ENCODE measurements around the gene UTS2B.

Gene UTS2B, protein sequence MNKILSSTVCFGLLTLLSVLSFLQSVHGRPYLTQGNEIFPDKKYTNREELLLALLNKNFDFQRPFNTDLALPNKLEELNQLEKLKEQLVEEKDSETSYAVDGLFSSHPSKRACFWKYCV

DNA sequence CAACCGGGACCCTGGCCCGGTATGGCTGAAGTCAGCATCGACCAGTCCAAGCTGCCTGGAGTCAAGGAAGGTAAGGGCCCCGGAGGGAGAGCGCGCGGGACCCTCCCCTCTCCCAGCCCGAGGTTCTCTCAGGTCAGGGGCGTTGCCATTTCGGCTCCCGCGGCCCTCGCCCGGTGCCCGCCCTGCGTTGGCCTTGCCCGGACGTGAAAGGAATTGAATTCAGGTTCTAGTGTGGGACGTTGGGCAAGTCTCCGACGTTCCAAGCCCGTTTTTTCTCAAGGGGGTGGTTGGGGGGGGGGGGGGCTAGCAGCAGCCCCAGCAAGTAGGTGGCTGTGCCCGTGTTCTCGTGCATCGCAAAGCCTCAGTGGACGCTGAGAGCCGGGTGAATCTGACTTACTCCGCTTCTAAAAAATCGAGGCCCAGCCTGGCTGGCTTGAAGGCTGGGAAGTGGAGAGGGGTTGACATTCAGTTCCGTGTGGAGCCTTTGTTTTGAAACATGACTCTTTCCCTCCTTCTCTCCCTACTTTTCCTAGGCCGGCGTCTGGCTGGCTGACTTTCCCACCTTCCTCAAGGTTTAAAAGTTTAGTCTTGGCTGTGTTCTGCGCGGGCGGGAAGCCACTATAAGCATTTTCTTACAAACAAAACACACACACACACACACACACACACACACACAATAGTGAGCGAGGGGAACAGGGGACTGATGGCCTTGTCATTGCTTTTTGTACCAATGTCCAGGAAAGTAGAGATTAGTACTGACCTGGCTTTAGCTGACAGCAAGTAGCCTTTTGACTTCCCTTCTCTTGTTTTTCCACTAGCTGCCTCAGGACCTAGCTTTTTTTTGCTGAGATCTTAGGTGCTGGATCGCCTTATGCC lies at the start of gene UTS2B:
Gene UTS2B (minus strand): TSS at position 873 of the 876 bp plus-strand sequence. CDS start 48,337 bp downstream, outside the sequence.
- DNase-seq (ENCODE audit: low read depth), result no peak

DNA sequence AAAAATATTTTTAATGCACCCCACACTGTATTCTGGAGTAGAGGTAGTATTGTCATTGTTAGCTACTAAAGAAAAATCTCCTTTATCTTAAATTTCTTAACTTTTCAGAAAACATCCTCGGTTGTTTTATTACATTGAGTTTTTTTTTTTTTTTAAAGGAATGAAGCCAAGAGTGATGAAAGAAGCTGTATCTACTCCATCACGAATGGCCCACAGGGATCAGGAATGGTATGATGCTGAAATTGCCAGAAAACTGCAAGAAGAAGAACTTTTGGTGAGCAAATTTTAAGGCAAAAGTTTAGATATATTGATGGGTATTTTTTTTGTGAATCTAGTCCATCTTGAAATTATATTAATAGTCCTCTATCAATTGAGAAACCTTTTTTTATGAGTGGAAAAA lies 49.7 kb upstream of the UTS2B start:
- DNase-seq (ENCODE audit: low read depth), result no peak

DNA sequence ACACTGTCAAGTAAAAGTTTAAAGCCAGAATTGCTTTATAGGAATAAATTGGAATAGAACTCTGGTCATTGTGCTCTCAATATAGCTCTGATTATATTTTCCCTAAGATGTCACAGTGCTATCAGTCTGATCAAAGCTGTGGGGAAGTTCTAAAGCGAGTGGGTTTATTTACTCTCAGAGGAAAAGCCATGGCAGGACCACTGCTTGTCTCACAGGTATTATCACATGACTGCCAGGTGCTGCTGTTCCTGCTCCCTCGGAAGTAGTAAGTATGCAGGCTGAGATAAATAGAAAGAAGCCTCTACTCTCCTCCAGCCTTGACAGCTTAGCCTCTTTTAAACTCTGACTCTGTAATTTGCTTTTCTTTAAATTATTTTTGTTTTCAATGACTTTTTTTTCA lies 49.1 kb upstream of the UTS2B start:
- no peak for DNase-seq (ENCODE audit: low read depth)

DNA sequence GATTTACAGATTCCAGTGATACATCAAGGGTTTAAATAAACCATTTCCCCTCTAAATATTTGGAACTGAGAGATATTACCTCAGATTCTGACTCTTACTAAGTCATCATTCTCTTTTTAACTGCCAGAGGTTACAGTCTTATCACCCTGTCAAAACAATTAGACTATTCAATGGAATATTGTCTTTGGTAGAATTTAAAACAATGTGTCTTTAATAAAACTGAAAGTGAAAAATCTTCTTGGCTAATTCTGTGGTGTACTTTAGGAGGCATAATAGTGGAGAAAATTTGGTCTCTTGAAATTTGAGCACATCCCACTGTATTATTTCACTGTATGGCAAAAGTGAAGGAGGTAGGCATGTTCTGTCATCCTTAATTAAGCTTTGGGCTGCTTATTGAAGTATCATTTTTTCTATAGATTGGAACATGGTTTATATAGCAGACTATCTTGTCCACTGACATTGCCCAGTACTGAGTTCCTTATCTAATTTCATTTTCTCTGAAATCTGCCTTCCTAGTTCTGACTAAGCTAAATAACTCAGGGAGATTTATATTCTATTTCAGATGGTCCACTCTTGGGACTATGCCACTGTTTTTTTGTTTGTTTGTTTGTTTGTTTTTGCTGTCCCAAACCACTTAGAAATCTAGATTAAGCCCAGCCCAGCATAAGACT lies 48.0 kb upstream of the UTS2B start:
- no peak for DNase-seq (ENCODE audit: low read depth)

- DNase-seq (ENCODE audit: low read depth), result no peak
Observed at GRCh38 chr3:191376516-191377141, 46.3 kb upstream of the UTS2B start.

GRCh38 chr3:191373327-191373726 lies 43.0 kb upstream of the UTS2B start:
- no peak for DNase-seq (ENCODE audit: low read depth)

DNA sequence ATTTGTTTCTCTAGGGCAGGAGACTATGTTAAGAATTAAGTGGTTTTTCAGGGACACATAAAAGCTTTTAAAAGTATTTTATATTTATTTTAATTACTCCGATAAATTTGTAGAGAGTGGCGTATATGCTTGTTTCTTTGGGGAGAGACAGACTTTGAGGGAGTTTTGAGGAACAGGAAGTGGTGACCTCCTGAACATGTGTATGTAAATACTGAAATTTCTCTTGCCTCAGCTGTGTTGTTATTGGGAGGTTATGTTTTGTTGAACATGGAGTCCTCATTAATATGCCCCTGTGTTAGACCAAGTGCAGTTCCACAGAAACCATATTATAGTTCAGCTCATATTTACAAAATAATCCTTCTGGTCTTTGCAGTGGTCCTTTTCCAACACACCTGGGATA lies 41.8 kb upstream of the UTS2B start:
- no peak for DNase-seq (ENCODE audit: low read depth)

DNA sequence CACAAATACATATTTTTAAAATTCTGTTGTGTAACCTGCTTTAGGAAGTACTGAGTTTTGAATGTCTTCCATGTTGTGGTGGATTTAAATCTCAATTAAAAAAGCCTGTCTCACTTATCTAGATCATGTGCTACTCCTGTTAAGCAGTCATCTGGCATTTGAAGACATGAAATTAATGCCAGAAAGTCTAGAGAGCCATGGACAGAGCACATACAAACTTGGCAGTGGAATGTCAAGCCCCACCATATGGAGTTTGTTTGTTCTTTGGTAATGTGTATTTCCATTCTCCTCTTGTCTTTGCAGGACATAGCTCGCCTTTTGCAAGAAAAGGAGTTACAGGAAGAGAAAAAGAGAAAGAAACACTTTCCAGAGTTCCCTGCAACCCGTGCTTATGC lies 39.3 kb upstream of the UTS2B start:
- DNase-seq (ENCODE audit: low read depth), result no peak

DNA sequence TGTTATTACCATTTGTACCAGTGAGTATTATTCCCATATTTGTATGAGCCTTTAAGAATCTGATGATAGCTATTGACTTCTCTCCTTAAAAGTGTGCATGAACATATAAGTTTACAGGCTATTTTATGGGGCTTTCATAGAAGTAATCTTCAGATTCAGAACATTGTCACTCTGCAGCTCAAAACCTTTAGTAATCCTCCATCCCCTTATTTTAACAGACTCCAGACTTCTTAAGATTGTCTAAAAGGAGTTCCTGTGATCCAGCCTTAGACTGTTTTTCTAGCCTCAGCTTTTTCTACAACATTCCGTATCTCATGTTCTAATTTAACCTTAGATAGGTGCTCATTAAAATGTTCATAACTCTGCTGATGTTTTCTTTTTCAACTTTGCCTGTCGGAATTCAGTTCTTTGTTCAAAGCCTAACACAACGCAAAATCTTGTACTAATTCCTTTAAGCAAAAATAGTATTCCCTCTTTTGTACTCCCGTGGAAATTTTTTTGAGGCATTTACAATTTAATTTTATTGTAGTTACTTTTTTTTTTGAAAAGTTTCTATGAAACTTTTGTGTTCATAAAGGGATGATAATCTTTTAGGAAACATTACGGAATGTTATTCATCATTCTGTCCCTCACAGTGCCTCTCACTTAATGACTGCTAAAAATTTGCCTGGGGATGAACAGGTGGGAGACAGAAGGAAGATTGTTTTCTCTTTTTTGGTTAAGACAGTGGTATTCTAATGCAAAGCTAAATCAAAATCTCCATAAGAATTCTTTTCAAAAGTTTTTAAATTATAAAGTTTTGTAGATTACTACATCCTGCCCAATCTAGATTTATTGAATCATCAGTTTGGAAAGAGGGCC lies 38.7 kb upstream of the UTS2B start:
- DNase-seq (ENCODE audit: low read depth), result no peak

- DNase-seq (ENCODE audit: low read depth), result no peak
Observed at GRCh38 chr3:191366675-191367074, 36.3 kb upstream of the UTS2B start.

GRCh38 chr3:191363221-191363620 lies 32.9 kb upstream of the UTS2B start:
- no peak for DNase-seq (ENCODE audit: low read depth)

DNA sequence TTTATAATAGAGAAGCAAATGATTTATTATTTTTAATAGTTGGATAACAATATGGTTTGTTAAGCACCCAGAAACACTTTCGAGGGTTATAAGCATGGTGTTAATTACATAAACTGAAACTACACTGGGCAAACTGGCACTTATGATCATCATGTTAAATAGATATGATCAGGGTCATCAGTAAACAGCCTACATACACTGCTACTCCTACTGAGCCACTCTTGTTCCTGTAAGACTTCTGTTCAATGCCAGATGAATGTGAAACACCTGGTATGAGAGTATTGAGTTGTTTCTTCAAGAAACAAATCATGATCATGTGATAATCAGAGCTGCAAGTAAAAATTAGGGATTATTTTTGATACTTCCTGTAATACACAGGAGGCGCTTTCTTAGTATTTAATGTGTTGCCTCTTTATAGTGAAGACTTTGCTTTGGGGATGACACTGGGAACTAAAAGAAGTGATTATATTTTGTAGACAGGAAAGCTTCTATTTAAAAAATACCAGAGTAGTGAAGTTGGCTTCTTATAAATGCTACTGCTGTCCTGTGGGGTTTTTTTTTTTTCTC lies 32.3 kb upstream of the UTS2B start:
- DNase-seq (ENCODE audit: low read depth), result no peak

GRCh38 chr3:191362037-191362436 lies 31.7 kb upstream of the UTS2B start:
- DNase-seq (ENCODE audit: low read depth), result no peak

DNA sequence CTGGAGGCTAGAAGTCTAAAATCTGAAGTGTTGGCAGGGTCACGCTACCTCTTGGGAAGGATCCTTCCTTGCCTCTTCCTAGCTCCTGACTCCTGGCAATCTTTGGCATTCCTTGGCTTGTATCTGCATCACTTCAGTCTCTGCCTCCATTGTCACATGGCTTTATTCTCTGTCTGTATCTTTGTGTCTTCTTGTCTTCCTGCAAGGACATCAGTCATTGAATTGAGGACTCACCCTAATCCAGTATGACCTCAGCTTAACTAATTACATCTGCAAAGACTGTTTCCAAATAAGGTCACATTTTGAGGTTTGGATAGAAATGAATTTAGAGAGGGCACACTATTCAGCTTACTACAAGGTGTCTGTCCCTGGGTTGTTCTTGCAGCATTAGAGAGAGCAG lies 31.1 kb upstream of the UTS2B start:
- no peak for DNase-seq (ENCODE audit: low read depth)

- DNase-seq (ENCODE audit: low read depth), result no peak
Observed at GRCh38 chr3:191360620-191361019, 30.3 kb upstream of the UTS2B start.

DNA sequence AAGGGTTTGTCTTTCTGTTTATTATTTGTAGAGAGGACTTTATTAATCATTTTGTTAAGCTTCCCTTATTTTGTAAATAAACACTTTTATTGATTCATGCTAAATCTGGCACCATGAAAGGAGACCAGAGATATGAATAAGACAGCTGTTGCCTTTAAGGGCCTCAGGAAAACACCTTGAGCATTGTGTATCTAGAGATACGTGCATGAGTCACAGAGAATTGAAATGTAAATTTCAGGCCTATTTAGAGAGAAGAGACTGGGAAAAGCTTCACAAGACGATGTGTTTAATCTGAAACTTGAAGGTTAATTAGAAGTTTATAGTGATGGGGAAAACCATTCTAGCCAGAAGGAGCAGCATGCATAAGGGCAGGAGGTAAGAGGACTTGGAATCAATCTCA lies 28.6 kb upstream of the UTS2B start:
- no peak for DNase-seq (ENCODE audit: low read depth)

DNA sequence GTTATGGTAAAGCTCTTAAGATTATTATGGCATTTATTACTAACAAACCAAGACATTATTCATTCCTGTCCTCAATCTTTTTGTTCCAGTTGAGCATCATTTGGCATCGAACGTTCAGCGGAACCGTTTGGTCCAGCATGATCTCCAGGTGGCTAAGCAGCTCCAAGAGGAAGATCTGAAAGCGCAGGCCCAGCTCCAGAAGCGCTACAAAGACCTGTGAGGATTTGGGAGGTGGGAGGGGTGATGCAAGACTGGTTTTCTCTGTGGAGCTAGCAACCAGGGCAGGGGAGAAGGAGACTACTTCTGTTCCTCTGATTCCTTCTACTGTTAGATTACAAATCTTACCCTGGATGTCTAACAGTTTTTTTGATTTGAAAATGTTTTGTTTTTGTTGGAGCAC lies 27.6 kb upstream of the UTS2B start:
- DNase-seq (ENCODE audit: low read depth), result no peak

GRCh38 chr3:191356631-191357439 lies 26.5 kb upstream of the UTS2B start:
- DNase-seq (ENCODE audit: low read depth), result no peak

DNA sequence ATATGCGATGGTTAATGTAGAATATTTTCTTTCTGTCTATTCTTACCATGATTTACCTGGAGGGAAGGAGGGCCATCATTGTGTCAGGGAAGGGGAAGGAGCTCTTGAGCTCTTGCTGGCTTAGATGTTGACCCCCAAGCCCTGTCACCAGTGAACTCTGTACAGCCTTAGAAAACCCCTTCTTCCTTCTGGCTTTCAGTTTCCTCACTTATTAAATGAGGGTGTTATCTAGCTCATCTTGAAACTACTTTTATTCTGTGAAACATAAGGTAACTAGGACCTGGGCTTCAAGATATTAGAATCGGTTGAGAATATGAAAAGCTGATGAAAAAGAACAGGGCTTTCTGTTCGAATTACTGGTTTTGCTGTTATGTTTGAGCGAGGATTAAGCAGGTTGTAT lies 25.1 kb upstream of the UTS2B start:
- DNase-seq (ENCODE audit: low read depth), result no peak

- DNase-seq (ENCODE audit: low read depth), result no peak
Observed at GRCh38 chr3:191353022-191353777, 22.9 kb upstream of the UTS2B start.

Measured in stimulated activated CD8-positive, alpha-beta memory T cell treated with anti-CD3 and anti-CD28 coated beads, Interleukin-15, amount 100 ng/mL, for 24 hours (primary cell).